HepG2 (cell line): ENCODE results near the gene GNG7. TPM values are rescaled to one million over a fixed set of nuclear protein-coding genes. Genes with fewer than 3 reads are reported as not detected.

Experiments
- EEA1 ChIP-seq: sonication (generic); formaldehyde crosslinking; IDR thresholded peaks from 2 replicates; pipeline ENCODE4 v1.5.1; 2020; ENCODE audit warnings: mild to moderate bottlenecking, missing genetic modification reagents, borderline replicate concordance
- PCBP2 ChIP-seq: fragments of 200-400 bp; formaldehyde crosslinking; optimal IDR thresholded peaks from 2 replicates; pipeline ENCODE3; 2018; ENCODE audit warnings: low read length, low read depth; ENCODE audit not compliant: poor library complexity, severe bottlenecking
- RBM22 ChIP-seq: fragments of 200-400 bp; formaldehyde crosslinking; optimal IDR thresholded peaks from 2 replicates; pipeline ENCODE3; 2017; ENCODE audit warnings: mild to moderate bottlenecking, low read length, moderate library complexity
- RFXAP ChIP-seq: sonication (generic); formaldehyde crosslinking; IDR thresholded peaks from 2 replicates; pipeline ENCODE4 v1.4.0; 2020; ENCODE audit warnings: missing genetic modification reagents, borderline replicate concordance
- SALL1 ChIP-seq: sonication (generic); formaldehyde crosslinking; IDR thresholded peaks from 2 replicates; pipeline ENCODE4 v1.8.0; 2022; ENCODE audit warnings: mild to moderate bottlenecking, missing genetic modification reagents
- TFAP4 ChIP-seq: sonication (generic); IDR thresholded peaks from 2 replicates; pipeline ENCODE4 v1.6.1; 2016; ENCODE audit warnings: low read depth, borderline replicate concordance
- XRCC5 ChIP-seq: fragments of 200-400 bp; formaldehyde crosslinking; optimal IDR thresholded peaks from 2 replicates; pipeline ENCODE3; 2017; ENCODE audit warnings: mild to moderate bottlenecking, low read length
- ZHX2 ChIP-seq, 2 experiments: sonication (generic) in 1 of 2; formaldehyde crosslinking in 1 of 2; IDR thresholded peaks; 2 replicates each; pipeline versions ENCODE4 v1.6.1 to v1.9.0; 2014 to 2022; ENCODE audit warnings: antibody characterized with exemption in 1 of 2, borderline replicate concordance in 1 of 2, inconsistent platforms in 1 of 2, low read depth in 1 of 2, missing genetic modification reagents in 1 of 2
- ZNF609 ChIP-seq: sonication (generic); formaldehyde crosslinking; IDR thresholded peaks from 2 replicates; pipeline ENCODE4 v1.4.0; 2020; ENCODE audit warnings: mild to moderate bottlenecking, missing genetic modification reagents, borderline replicate concordance
- ZXDC ChIP-seq: sonication (generic); formaldehyde crosslinking; IDR thresholded peaks from 2 replicates; pipeline ENCODE4 v1.5.0; 2020; ENCODE audit warnings: mild to moderate bottlenecking, missing genetic modification reagents
- polyA plus RNA-seq, 8 experiments: library from polyadenylated mRNA; depleted of rRNA in 3 of 8; stranded (reverse) in 7 of 8; unstranded in 1 of 8; fragments of >200 nt; fragmentation: Illumina TruSeq in 4 of 8; extraction: Trizol in 4 of 8; gene quantifications; 2 replicates each; pipeline versions ENCODE4 v1.2.1 to v1.2.3, GENCODE V29; 2011 to 2016; ENCODE audit warnings: low read depth in 4 of 8, missing spikeins in 1 of 8, mixed read lengths in 1 of 8; ENCODE audit not compliant: insufficient read depth in 1 of 8
- total RNA-seq, 5 experiments: library from RNA; depleted of rRNA; stranded (reverse); fragments of >200 nt; fragmentation: Illumina TruSeq; extraction: Trizol; gene quantifications; 2 replicates each; pipeline ENCODE4 v1.2.3, GENCODE V29; 2016; ENCODE audit warnings: low read depth in 1 of 5

GNG7 gene
- total and polyA plus RNA-seq, 2 of the 13 experiments (the other 11 are each of a cell fraction or from before 2014, with no cell fraction given) = 1.4 to 3.3 TPM

GRCh38 chr19:2474232-2475017, 228.1 kb downstream of the GNG7 start (continued):
- no peak for TF ChIP-seq ZXDC (CRISPR knock-in tag)
- TF ChIP-seq SALL1 (CRISPR knock-in tag) = peak; percentile 78
- TF ChIP-seq ZHX2 (IDR thresholded peaks at IDR 0.05; ENCODE audit: low read depth) = peak; percentile 29; the same call in 1 of the 2 replicates
- no peak for TF ChIP-seq ZHX2 (CRISPR knock-in tag; IDR thresholded peaks at IDR 0.05; ENCODE audit: borderline replicate concordance)
- TF ChIP-seq RBM22 = no peak
- TF ChIP-seq RFXAP (CRISPR knock-in tag) = no peak
- peak; percentile 56 for TF ChIP-seq XRCC5
- TF ChIP-seq EEA1 = 0 out of 2 replicates have a peak, but pooled peaks have one; percentile 14
- peak; percentile 57 for TF ChIP-seq ZNF609 (CRISPR knock-in tag)
- TF ChIP-seq TFAP4 = peak; percentile 33; the same call in 1 of the 2 replicates
- no peak for TF ChIP-seq PCBP2
